Neuronal stem cell (in vitro differentiated cells): ENCODE results near the gene AKAP5.
A peak's percentile ranks its signal among the peaks of the same experiment; 100 is the strongest.

ENCODE experiments used
- DNase-seq: peaks from one replicate; pipeline ENCODE4 v3.0.0-alpha.2; 2013; ENCODE audit warnings: low spot score
- H2AFZ ChIP-seq: one replicate; pipeline ENCODE4 v1.6.1; 2013; ENCODE audit warnings: mild to moderate bottlenecking, low read length, inconsistent platforms
- H2AK5ac ChIP-seq: 2 replicates; pipeline ENCODE4 v1.6.1; 2013; ENCODE audit warnings: low read depth, mild to moderate bottlenecking, inconsistent platforms, low read length, moderate library complexity, mixed read lengths
- H2BK120ac ChIP-seq: 2 replicates; pipeline ENCODE4 v1.6.1; 2013; ENCODE audit warnings: low read depth, mild to moderate bottlenecking, inconsistent platforms, low read length, moderate library complexity, mixed read lengths
- H2BK12ac ChIP-seq: one replicate; pipeline ENCODE4 v1.6.1; 2013; ENCODE audit warnings: low read length, inconsistent platforms
- H2BK15ac ChIP-seq: 2 replicates; pipeline ENCODE4 v1.6.1; 2013; ENCODE audit warnings: mild to moderate bottlenecking, low read length, inconsistent platforms, mixed read lengths
- H2BK5ac ChIP-seq: one replicate; pipeline ENCODE4 v1.6.1; 2013; ENCODE audit warnings: inconsistent platforms, mild to moderate bottlenecking, low read length, moderate library complexity
- H3K14ac ChIP-seq: one replicate; pipeline ENCODE4 v1.6.1; 2013; ENCODE audit warnings: low read length, inconsistent platforms
- H3K18ac ChIP-seq: 2 replicates; pipeline ENCODE4 v1.6.1; 2013; ENCODE audit warnings: low read length, inconsistent platforms
- H3K23ac ChIP-seq: 2 replicates; pipeline ENCODE4 v1.6.1; 2013; ENCODE audit warnings: low read depth, mild to moderate bottlenecking, mixed read lengths, low read length, inconsistent platforms; ENCODE audit not compliant: poor library complexity
- H3K27ac ChIP-seq: replicated peaks from 3 replicates; pipeline ENCODE4 v1.5.1; 2013; ENCODE audit warnings: low read length, inconsistent platforms
- H3K27me3 ChIP-seq, 3 experiments: 2 replicates each; pipeline ENCODE4 v1.6.1; 2013; ENCODE audit warnings: low read length in 3 of 3, mild to moderate bottlenecking in 2 of 3, inconsistent platforms in 1 of 3, low read depth in 1 of 3, mixed read lengths in 1 of 3, moderate library complexity in 1 of 3; ENCODE audit not compliant: control insufficient read depth in 3 of 3, insufficient read depth in 3 of 3
- H3K36me3 ChIP-seq, 2 donors: replicated peaks in 1 of 2; 2 replicates each; pipeline ENCODE4 v1.6.1; 2013; ENCODE audit warnings: low read length in 2 of 2; ENCODE audit not compliant: control insufficient read depth in 2 of 2, insufficient read depth in 2 of 2
- H3K4ac ChIP-seq: 2 replicates; pipeline ENCODE4 v1.6.1; 2013; ENCODE audit warnings: inconsistent platforms, mild to moderate bottlenecking, low read length, moderate library complexity
- H3K4me1 ChIP-seq, 2 donors: 1 replicate in 1 of 2; 2 replicates in 1 of 2; pipeline ENCODE4 v1.6.1; 2013; ENCODE audit warnings: low read length in 2 of 2, low read depth in 1 of 2; ENCODE audit not compliant: control insufficient read depth in 2 of 2, insufficient read depth in 1 of 2
- H3K4me2 ChIP-seq: one replicate; pipeline ENCODE4 v1.6.1; 2013; ENCODE audit warnings: mild to moderate bottlenecking, low read length, inconsistent platforms; ENCODE audit not compliant: insufficient read depth, poor library complexity, severe bottlenecking
- H3K4me3 ChIP-seq, 2 donors: 2 replicates each; pipeline ENCODE4 v1.5.1; 2013; ENCODE audit warnings: low read length in 2 of 2, mild to moderate bottlenecking in 2 of 2, inconsistent platforms in 1 of 2, moderate library complexity in 1 of 2
- H3K79me1 ChIP-seq: one replicate; pipeline ENCODE4 v1.6.1; 2013; ENCODE audit warnings: low read depth, mild to moderate bottlenecking, inconsistent platforms, low read length, moderate library complexity
- H3K9ac ChIP-seq: one replicate; pipeline ENCODE4 v1.6.1; 2013; ENCODE audit warnings: mild to moderate bottlenecking, low read depth, low read length, inconsistent platforms; ENCODE audit not compliant: poor library complexity
- H3K9me3 ChIP-seq, 2 donors: replicated peaks in 1 of 2; 2 replicates each; pipeline versions ENCODE3 to v1.6.1; 2013; ENCODE audit warnings: low read length in 2 of 2, mild to moderate bottlenecking in 2 of 2, inconsistent platforms in 1 of 2, low read depth in 1 of 2, mixed read lengths in 1 of 2, moderate library complexity in 1 of 2; ENCODE audit not compliant: control insufficient read depth in 2 of 2, insufficient read depth in 1 of 2
- H4K8ac ChIP-seq: one replicate; pipeline ENCODE4 v1.6.1; 2013; ENCODE audit warnings: low read depth, mild to moderate bottlenecking, inconsistent platforms, low read length, moderate library complexity
- H4K91ac ChIP-seq: one replicate; pipeline ENCODE4 v1.6.1; 2013; ENCODE audit warnings: low read length, low read depth, mild to moderate bottlenecking, inconsistent platforms; ENCODE audit not compliant: poor library complexity
- WGBS, 2 donors: extraction: QIAGEN DNeasy Blood & Tissue Kit; methylation state at CpG; one replicate each; pipeline ENCODE4 v1.1.7; 2013; ENCODE audit warnings: missing lambda C conversion rate in 2 of 2, mixed read lengths in 1 of 2; ENCODE audit not compliant: insufficient read length in 2 of 2, insufficient replicate concordance in 1 of 2; ENCODE audit errors: extremely low coverage in 2 of 2; 5-methylcytosine and 5-hydroxymethylcytosine counted together

AKAP5 gene

GRCh38 chr14:64464651-64465050, 648 bp upstream of the AKAP5 start:
- no peaks in the 10 kb centered on the region for H3K9me3 ChIP-seq
- no peak overlapping the region for H4K8ac ChIP-seq
- no peaks in the 10 kb centered on the region for H3K79me1 ChIP-seq
- H2AFZ ChIP-seq, result peak overlapping the region; percentile 96
- H4K91ac ChIP-seq, result no peak overlapping the region
- H3K4me1 ChIP-seq, result peaks cover 2 to 3% of the 10 kb centered on the region in 2 donors
- no peak overlapping the region for H3K27ac ChIP-seq
- H3K36me3 ChIP-seq, result peaks cover 0 to 30% of the 10 kb centered on the region in 2 donors
- H3K18ac ChIP-seq, result no peak overlapping the region
- no CpG with 5 or more reads among the region's 6 CpGs for WGBS, 2 donors
- no peaks in the 10 kb centered on the region for H3K27me3 ChIP-seq
- no peak overlapping the region for H3K23ac ChIP-seq
- no peak for DNase-seq
- peak overlapping the region; percentile 60 for H3K4me2 ChIP-seq
- no peak overlapping the region for H3K9ac ChIP-seq
- H2BK120ac ChIP-seq, result no peak overlapping the region
- H2BK15ac ChIP-seq, result no peak overlapping the region
- H3K4me3 ChIP-seq, result peak overlapping the region in 1 of 2 donors; percentile 63
- no peak overlapping the region for H2BK5ac ChIP-seq
- no peak overlapping the region for H3K14ac ChIP-seq
- H3K4ac ChIP-seq, result no peak overlapping the region
- no peak overlapping the region for H2BK12ac ChIP-seq
- no peak overlapping the region for H2AK5ac ChIP-seq

GRCh38 chr14:64465831-64466554, 694 bp downstream of the AKAP5 start:
- Histone ChIP-seq H3K14ac (no peak overlapping the region), H3K23ac (peak overlapping the region; percentile 66), H3K9me3 (no peaks in the 10 kb centered on the region), H3K36me3 (peaks cover 0 to 23% of the 10 kb centered on the region in 2 donors), H3K18ac (peak overlapping the region; percentile 71), H4K91ac (no peak overlapping the region), H3K4me1 (peaks cover 2 to 3% of the 10 kb centered on the region in 2 donors), H3K4me3 (peak overlapping the region; percentile 63 to 83), H2BK5ac (no peak overlapping the region), H3K4me2 (peak overlapping the region; percentile 84), H3K27ac (peak overlapping the region; percentile 19), H2BK12ac (no peak overlapping the region), H2AFZ (peak overlapping the region; percentile 96), H2BK120ac (no peak overlapping the region), H3K79me1 (no peaks in the 10 kb centered on the region), H3K27me3 (no peaks in the 10 kb centered on the region), H2BK15ac (no peak overlapping the region), H2AK5ac (no peak overlapping the region), H4K8ac (no peak overlapping the region), H3K9ac (peak overlapping the region; percentile 85), H3K4ac (no peak overlapping the region)
- DNase-seq, result peak; percentile 56
- WGBS, 2 donors, result no CpG with 5 or more reads among the region's 15 CpGs

GRCh38 chr14:64467101-64467500, 1.8 kb downstream of the AKAP5 start:
- H3K9me3 ChIP-seq, result no peaks in the 10 kb centered on the region
- H4K91ac ChIP-seq, result no peak overlapping the region
- no peak overlapping the region for H4K8ac ChIP-seq
- no peak overlapping the region for H3K4me2 ChIP-seq
- H3K4ac ChIP-seq, result no peak overlapping the region
- no peak overlapping the region for H3K27ac ChIP-seq
- H3K9ac ChIP-seq, result no peak overlapping the region
- no peak overlapping the region for H2BK15ac ChIP-seq
- H3K4me3 ChIP-seq, result no peak overlapping the region
- no peak overlapping the region for H3K14ac ChIP-seq
- H2BK5ac ChIP-seq, result no peak overlapping the region
- no peak overlapping the region for H2BK120ac ChIP-seq
- no peak for DNase-seq
- H3K23ac ChIP-seq, result no peak overlapping the region
- no peak overlapping the region for H3K18ac ChIP-seq
- peaks cover 2 to 3% of the 10 kb centered on the region in 2 donors for H3K4me1 ChIP-seq
- H2AK5ac ChIP-seq, result no peak overlapping the region
- H2BK12ac ChIP-seq, result no peak overlapping the region
- no peak overlapping the region for H2AFZ ChIP-seq
- peaks cover 0 to 12% of the 10 kb centered on the region in 2 donors for H3K36me3 ChIP-seq
- H3K79me1 ChIP-seq, result no peaks in the 10 kb centered on the region
- H3K27me3 ChIP-seq, result no peaks in the 10 kb centered on the region
- WGBS, 2 donors, result no CpG with 5 or more reads among the region's 3 CpGs

- H2BK120ac ChIP-seq, result no peak overlapping the region
- peaks cover 2 to 3% of the 10 kb centered on the region in 2 donors for H3K4me1 ChIP-seq
- no peak overlapping the region for H3K27ac ChIP-seq
- no peak overlapping the region for H3K9ac ChIP-seq
- H3K14ac ChIP-seq, result no peak overlapping the region
- peaks cover 0 to 7% of the 10 kb centered on the region in 2 donors for H3K36me3 ChIP-seq
- no peak for DNase-seq
- no peak overlapping the region for H2AFZ ChIP-seq
- H3K27me3 ChIP-seq, result no peaks in the 10 kb centered on the region
- no peak overlapping the region for H3K4me2 ChIP-seq
- H3K9me3 ChIP-seq, result no peaks in the 10 kb centered on the region
- no peak overlapping the region for H3K18ac ChIP-seq
- H4K91ac ChIP-seq, result no peak overlapping the region
- H2BK12ac ChIP-seq, result no peak overlapping the region
- H4K8ac ChIP-seq, result no peak overlapping the region
- no peak overlapping the region for H2BK5ac ChIP-seq
- no peak overlapping the region for H2AK5ac ChIP-seq
- H3K4ac ChIP-seq, result no peak overlapping the region
- no peak overlapping the region for H2BK15ac ChIP-seq
- H3K23ac ChIP-seq, result no peak overlapping the region
- no peaks in the 10 kb centered on the region for H3K79me1 ChIP-seq
- no peak overlapping the region for H3K4me3 ChIP-seq
Measured at GRCh38 chr14:64467566-64467965, 2.3 kb downstream of the AKAP5 start.
